WTC11 (cell line): ENCODE results near the gene SLC14A1.

ENCODE experiments used
- CTCF ChIP-seq: fragments of 200-600 bp; IDR thresholded peaks from 2 replicates; pipeline ENCODE4 v1.8.0; 2022; ENCODE audit warnings: antibody characterized with exemption
- E2F1 ChIP-seq: sonication (generic); formaldehyde crosslinking; IDR thresholded peaks from 2 replicates; pipeline ENCODE4 v1.8.0; 2022; ENCODE audit warnings: mild to moderate bottlenecking, missing genetic modification reagents
- EMX1 ChIP-seq: fragments of 250-450 bp; sonication (Bioruptor Pico); IDR thresholded peaks from 2 replicates; pipeline ENCODE4 v1.8.0; 2021; ENCODE audit warnings: mild to moderate bottlenecking
- ERG ChIP-seq: fragments of 250-450 bp; sonication (Bioruptor Pico); IDR thresholded peaks from 2 replicates; pipeline ENCODE4 v1.8.0; 2021; ENCODE audit warnings: mild to moderate bottlenecking
- ETV6 ChIP-seq: sonication (generic); formaldehyde crosslinking; IDR thresholded peaks from 2 replicates; pipeline ENCODE4 v1.8.1; 2022; ENCODE audit warnings: mild to moderate bottlenecking, missing genetic modification reagents
- SMAD4 ChIP-seq: sonication (generic); formaldehyde crosslinking; IDR thresholded peaks from 2 replicates; pipeline ENCODE4 v1.8.0; 2022; ENCODE audit warnings: mild to moderate bottlenecking, missing genetic modification reagents
- TEAD4 ChIP-seq: sonication (generic); formaldehyde crosslinking; IDR thresholded peaks from 2 replicates; pipeline ENCODE4 v1.8.0; 2022; ENCODE audit warnings: mild to moderate bottlenecking, missing genetic modification reagents
- TP53 ChIP-seq: sonication (generic); formaldehyde crosslinking; IDR thresholded peaks from 2 replicates; pipeline ENCODE4 v1.8.1; 2023; ENCODE audit warnings: mild to moderate bottlenecking, missing genetic modification reagents
- ZBTB21 ChIP-seq: sonication (generic); formaldehyde crosslinking; IDR thresholded peaks from 2 replicates; pipeline ENCODE4 v1.8.1; 2023; ENCODE audit warnings: mild to moderate bottlenecking, missing genetic modification reagents, borderline replicate concordance
- TF ChIP-seq, protein P1 (sequence below): sonication (generic); formaldehyde crosslinking; IDR thresholded peaks from 2 replicates; pipeline ENCODE4 v1.8.1; 2023; ENCODE audit warnings: mild to moderate bottlenecking, missing genetic modification reagents, borderline replicate concordance

DNA sequence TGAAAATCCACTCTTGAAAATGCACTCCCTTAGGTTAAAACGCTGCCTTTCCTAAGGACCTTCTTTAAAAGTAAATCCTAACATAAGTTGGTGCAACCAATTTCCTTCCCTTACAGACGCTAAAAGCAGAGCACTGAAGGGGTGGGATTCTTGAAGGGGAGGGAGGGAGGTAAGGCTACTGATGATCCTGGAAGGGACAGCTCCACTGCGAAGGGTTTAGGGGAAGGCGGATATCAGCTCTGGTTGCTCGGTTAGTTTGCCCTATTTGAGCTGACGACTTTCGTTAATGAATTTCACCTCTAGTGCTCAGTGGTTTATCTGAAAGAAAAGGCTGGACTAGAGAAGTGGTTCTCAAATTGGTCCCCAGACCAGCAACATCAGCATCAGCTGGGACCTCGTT lies 51.8 kb downstream of the SLC14A1 start:
- TF ChIP-seq CTCF (no peak), ETV6 (no peak), ERG (no peak), ZBTB21 (no peak), EMX1 (no peak), TEAD4 (no peak), TP53 (no peak), E2F1 (CRISPR knock-in tag) (no peak), SMAD4 (CRISPR knock-in tag) (no peak)
- TF ChIP-seq, protein P1, sequence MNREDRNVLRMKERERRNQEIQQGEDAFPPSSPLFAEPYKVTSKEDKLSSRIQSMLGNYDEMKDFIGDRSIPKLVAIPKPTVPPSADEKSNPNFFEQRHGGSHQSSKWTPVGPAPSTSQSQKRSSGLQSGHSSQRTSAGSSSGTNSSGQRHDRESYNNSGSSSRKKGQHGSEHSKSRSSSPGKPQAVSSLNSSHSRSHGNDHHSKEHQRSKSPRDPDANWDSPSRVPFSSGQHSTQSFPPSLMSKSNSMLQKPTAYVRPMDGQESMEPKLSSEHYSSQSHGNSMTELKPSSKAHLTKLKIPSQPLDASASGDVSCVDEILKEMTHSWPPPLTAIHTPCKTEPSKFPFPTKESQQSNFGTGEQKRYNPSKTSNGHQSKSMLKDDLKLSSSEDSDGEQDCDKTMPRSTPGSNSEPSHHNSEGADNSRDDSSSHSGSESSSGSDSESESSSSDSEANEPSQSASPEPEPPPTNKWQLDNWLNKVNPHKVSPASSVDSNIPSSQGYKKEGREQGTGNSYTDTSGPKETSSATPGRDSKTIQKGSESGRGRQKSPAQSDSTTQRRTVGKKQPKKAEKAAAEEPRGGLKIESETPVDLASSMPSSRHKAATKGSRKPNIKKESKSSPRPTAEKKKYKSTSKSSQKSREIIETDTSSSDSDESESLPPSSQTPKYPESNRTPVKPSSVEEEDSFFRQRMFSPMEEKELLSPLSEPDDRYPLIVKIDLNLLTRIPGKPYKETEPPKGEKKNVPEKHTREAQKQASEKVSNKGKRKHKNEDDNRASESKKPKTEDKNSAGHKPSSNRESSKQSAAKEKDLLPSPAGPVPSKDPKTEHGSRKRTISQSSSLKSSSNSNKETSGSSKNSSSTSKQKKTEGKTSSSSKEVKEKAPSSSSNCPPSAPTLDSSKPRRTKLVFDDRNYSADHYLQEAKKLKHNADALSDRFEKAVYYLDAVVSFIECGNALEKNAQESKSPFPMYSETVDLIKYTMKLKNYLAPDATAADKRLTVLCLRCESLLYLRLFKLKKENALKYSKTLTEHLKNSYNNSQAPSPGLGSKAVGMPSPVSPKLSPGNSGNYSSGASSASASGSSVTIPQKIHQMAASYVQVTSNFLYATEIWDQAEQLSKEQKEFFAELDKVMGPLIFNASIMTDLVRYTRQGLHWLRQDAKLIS (CRISPR knock-in tag) = no peak
